ENCODE results near the gene C1QBP.

- peak; percentile 96 for TF ChIP-seq CTCF (IDR thresholded peaks at IDR 0.05; ENCODE audit: low read length)
- TF ChIP-seq EZH2 (optimal IDR thresholded peaks at IDR 0.05; ENCODE audit: low read depth, low read length), result no peak
- TF ChIP-seq EZH2phosphoT487 (IDR thresholded peaks at IDR 0.05; ENCODE audit: low read length), result no peak
Measured at GRCh38 chr17:5438716-5439445, at the start of gene C1QBP.

Data from MM.1S (cell line).